T-helper 1 cell (primary cell): Measurements from ENCODE around the gene KCNK3.

Experiments
- DNase-seq, 5 donors: peaks; one replicate each; pipeline ENCODE4 v3.0.0-alpha.2; 2012 to 2020

The KCNK3 gene

DNA sequence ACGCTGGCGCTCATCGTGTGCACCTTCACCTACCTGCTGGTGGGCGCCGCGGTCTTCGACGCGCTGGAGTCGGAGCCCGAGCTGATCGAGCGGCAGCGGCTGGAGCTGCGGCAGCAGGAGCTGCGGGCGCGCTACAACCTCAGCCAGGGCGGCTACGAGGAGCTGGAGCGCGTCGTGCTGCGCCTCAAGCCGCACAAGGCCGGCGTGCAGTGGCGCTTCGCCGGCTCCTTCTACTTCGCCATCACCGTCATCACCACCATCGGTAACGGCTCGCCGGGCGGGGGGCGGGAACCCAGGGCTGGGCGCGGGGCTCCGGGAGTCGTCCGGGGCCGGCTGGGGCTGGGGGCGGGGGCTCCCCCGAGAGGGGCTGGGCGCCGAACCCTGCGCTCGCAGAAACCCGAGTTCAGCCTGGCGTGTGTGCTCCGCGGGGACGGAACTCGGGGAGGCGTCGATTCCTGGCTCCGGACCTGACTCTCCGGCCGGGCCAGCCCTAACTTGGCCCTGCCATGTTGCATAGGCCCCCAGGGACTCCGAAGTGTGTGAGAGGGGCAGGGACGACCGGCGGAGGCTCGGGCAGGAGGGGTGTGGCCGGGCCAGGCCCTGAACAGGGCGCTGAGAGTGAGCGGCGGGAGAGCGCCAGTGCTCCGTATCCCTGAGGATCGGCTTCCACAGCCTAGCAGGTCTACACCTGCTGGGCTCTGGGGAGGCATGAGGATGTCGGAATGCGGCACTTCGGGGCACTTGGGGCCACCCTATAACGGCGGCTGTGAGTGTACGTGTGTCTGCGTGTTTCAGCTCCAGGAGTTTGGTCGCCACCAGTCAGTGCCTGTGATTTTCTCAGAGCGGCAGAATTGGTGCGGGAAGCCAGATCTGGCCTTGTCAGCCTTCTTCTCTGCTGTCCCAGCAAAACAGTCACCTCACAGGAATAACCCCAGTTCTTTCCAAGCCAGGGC lies 651 bp downstream of the KCNK3 start:
- no peak for DNase-seq

DNA sequence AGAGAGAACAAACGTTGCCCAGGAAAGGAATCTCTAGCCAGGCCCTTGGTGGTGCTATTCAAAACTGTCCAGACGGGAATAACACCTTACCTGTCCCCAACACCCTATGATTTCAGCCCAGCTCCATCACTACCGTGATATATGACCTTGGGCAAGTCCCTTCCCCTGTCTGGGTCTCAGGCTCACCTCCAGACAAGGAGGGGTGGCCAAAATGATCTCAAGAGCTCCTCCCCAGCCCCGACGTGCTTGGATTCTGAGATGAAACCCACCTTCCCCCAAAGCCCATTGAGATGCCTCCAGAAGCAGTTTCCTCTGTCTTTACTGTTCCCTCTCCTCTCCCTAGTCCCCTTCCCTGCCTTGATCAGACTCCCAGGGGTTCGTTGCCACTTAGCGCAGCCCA lies 1.5 kb downstream of the KCNK3 start:
- no peak for DNase-seq

DNA sequence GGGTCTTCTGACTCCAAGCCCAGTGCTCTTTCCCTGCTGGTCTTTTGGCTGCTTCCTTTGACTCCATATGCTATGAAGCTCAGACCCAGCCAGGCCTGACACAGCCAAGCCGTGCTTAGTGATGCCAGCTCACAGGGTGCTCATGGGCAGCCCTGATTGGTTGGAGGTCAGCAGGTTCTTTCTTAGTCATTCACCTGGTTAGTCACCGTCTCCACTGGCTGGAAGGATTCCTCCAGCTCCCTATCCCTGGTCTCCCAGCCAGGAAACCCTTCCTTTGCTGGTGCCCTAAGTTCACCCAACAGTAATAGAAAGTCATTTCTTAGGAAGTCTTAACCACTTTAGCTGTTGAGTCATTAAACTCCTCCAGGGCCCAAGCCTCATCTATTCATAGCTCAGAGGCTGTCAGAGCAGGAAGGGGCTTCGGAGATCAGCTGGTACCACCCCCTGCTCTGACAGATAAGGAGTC lies 3.9 kb downstream of the KCNK3 start:
- no peak for DNase-seq

GRCh38 chr2:26697425-26697824 lies 4.9 kb downstream of the KCNK3 start:
- DNase-seq = no peak

GRCh38 chr2:26699295-26699694 lies 6.8 kb downstream of the KCNK3 start:
- DNase-seq = no peak

DNA sequence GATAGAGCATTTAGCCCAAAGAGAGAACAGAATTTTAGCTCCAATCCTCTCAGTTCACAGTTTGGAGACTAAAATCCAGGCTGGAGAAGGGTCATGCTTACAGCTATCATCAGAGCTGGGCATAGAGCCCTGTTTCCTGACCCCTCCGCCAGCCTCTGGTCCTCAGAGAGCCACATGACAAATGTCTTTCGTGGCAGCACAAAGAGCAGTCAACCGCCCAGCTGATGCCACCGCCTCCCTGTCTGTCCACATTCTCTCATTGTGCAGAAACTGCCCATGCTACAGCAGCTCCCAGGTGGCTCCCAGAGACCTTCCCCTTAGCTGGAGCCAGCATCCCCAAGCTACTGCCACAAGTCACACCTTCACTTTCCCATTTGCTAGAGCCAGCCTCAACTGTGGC lies 7.6 kb downstream of the KCNK3 start:
- no peak for DNase-seq

- DNase-seq = no peak
Observed at GRCh38 chr2:26701596-26701995, 9.1 kb downstream of the KCNK3 start.

GRCh38 chr2:26702025-26702424 lies 9.5 kb downstream of the KCNK3 start:
- no peak for DNase-seq

DNA sequence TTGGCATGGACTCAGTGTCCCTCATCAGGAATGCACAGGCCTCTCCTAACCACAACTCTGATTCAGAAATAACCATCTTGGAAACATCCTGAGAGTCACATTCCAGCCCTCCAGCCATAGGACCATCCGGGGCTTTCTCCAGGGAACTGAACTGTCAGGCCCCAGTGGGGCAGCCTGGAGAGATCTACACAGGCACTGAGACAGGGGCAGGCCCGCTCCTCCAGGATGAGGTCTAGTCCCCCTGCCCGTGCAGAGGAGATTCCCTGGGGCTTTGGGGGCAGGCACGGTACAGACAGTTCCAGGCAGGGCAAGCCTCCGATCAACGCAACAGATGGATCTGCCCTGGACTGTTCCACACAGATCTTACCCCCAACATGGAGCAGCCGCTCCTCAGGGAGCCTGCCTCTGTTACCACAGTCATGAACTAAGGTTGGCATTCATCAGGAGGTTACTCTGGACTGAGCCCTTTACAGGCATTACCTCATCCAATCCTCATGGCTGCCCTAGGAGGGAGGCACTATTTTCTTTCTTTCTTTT lies 12.0 kb downstream of the KCNK3 start:
- DNase-seq = no peak

DNA sequence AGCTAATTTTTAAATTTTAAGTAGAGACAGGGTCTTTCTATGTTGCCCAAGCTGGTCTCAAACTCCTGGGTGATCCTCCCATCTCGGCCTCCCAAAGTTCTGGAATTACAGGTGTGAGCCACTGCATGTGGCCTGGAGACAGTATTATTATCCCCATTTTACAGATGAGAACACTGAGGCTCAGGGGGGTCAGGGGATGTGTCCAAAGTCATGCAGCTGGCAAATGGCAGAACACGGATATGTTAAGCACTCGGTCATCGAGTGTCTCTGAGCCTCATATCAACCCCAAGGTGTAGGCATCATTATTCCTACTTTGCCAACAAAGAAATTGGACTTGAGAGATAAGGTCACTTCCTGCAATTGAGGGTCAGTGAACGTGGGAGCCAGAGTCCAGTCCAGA lies 12.6 kb downstream of the KCNK3 start:
- DNase-seq = no peak

GRCh38 chr2:26706093-26706492 lies 13.6 kb downstream of the KCNK3 start:
- DNase-seq = no peak

GRCh38 chr2:26706616-26707473 lies 14.3 kb downstream of the KCNK3 start:
- DNase-seq = no peak

DNA sequence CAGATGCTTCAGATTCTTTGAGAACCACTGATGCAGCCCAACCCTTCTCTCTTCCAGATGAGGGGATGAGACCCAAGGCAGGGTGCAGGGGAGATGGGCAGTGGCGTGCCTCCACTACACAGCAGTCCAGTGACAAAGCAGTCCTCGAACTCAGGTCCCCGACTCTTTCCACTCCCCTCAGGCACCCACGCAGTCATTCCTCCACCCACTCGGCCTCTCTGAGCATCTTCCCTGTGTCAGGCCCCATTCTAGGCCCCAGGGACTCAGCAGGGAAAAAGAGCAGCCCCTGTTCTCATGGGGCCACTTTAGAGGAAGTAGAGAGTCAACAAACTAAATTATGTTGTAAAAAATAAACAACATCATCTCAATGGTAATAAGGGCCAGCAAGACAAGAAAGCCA lies 15.2 kb downstream of the KCNK3 start:
- no peak for DNase-seq

- no peak for DNase-seq
Observed at GRCh38 chr2:26708457-26708856, 15.9 kb downstream of the KCNK3 start.

DNA sequence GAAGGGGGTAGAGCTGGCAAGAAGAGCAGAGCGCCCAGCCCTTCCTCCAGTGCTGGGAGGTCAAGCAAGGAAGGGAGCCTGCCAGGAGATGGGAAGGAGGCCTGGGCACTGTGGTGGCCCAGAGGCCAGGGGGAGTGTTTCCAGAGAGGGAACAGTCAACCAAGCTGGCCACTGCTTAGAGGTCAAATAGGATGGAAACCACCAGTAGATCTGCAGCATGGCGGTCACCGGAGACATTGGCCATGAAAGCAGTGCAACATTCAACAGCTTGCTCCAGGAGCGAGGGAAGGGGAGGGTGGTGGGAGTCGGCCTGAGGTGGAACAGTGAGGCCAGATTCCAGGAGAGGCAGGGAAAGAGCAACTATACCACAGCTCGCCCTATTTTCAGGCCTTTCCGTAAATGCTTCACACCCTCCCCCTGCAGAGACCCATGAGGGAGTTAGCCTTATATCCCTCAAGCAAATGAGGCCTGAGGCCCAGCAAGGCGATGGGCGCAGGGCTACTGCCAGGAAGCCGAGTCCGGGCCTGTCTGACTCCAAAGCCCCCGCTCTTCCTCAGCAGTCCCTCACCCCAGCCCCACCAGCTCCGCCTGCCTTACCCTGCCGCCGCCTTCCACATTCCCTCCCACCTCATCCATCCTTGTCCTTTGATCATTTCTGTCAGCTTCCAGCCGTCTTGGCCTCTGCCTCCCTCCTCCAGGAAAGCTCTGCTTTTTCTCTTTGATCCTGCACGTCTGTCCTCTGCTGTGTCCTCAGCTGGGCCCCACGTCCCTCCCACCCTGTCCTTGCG lies 17.0 kb downstream of the KCNK3 start:
- DNase-seq = no peak

- DNase-seq = no peak
Observed at GRCh38 chr2:26710145-26710544, 17.6 kb downstream of the KCNK3 start.

GRCh38 chr2:26710743-26711456 lies 18.4 kb downstream of the KCNK3 start:
- no peak for DNase-seq

- no peak for DNase-seq
Observed at GRCh38 chr2:26711457-26712161, 19.1 kb downstream of the KCNK3 start.

DNA sequence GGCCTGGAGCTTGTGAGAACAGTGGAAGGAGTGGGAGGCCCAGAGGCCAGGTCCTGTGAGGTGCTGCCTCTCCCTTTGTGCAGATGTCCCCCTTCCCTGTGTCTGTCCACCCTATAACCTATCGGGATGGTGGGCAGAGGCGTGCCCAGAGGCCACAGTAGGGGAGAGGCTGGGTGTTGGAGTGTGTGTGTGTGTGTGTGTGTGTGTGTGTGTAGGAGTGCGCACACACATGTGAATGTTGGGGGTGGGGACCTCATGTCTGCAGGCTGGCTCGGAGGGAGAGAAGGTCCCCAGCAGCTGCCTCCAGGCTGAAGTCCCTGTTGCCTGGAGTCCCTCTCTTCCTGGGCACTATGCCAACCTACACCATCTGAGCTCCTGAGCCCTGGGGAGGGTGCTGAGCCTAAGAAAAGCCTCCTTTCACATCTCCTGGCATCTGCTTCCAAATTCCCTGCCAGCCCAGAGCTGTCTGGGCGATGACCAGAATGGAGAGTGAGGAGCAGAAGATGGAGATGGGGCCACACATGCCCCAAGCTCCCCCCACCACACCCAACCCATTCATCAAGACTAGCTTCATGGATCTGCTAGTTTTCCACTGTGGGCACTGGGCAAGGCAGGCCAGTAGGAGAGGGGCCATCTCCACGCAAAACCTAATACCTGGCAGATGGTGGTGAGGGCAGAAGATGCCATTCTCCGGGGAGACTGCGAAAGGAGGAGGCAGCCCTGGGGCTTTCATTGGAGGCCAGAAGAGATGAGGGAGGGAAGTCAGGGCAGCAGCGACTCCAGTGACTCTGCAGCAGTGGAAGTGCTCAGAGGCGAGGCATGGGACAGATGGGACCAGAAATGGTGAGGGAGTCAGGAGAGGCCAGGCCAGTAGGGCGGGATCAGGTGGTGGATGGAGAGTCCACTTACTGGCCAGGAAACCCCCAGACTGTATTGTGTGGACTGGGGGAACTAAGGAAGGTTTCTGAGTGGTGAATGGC lies 20.3 kb downstream of the KCNK3 start:
- no peak for DNase-seq
